Stomach (tissue), 4 donors: Measurements from ENCODE around the gene PSMA6.

ENCODE experiments used
- POLR2A ChIP-seq, 4 donors: fragments of 450-650 bp; IDR thresholded peaks; one replicate each; pipeline ENCODE4 v1.6.1; 2016; ENCODE audit warnings: antibody characterized with exemption in 4 of 4, control low read depth in 2 of 4, mild to moderate bottlenecking in 1 of 4, moderate library complexity in 1 of 4
- TF ChIP-seq, protein P1 (sequence below), 7 experiments: fragments of 450-650 bp in 4 of 7; fragments of 200-600 bp in 3 of 7; sonication (generic) in 3 of 7; IDR thresholded peaks; one replicate each; pipeline ENCODE4 v1.5.1; 2016 to 2019; ENCODE audit warnings: antibody characterized with exemption in 7 of 7, control low read depth in 2 of 7, mild to moderate bottlenecking in 1 of 7

DNA sequence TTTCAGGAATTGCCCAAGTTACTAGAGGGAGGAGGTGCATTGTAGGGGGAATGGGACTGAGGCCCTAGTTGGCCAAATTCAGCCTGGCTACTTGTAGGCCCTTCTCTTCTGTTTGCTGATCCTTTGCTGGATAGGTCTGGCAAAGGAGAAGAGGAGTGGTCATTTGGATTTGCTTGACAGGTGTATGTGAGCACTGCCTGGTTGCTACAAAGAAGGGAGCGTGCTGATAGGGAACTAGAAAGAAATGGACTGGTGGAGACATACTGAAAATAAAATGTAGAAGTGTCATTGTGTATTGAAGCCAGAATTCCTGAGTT, 3.6 kb downstream of the PSMA6 start:
- TF ChIP-seq POLR2A (IDR thresholded peaks at IDR 0.05), result no peak
- TF ChIP-seq, protein P1, sequence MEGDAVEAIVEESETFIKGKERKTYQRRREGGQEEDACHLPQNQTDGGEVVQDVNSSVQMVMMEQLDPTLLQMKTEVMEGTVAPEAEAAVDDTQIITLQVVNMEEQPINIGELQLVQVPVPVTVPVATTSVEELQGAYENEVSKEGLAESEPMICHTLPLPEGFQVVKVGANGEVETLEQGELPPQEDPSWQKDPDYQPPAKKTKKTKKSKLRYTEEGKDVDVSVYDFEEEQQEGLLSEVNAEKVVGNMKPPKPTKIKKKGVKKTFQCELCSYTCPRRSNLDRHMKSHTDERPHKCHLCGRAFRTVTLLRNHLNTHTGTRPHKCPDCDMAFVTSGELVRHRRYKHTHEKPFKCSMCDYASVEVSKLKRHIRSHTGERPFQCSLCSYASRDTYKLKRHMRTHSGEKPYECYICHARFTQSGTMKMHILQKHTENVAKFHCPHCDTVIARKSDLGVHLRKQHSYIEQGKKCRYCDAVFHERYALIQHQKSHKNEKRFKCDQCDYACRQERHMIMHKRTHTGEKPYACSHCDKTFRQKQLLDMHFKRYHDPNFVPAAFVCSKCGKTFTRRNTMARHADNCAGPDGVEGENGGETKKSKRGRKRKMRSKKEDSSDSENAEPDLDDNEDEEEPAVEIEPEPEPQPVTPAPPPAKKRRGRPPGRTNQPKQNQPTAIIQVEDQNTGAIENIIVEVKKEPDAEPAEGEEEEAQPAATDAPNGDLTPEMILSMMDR (IDR thresholded peaks at IDR 0.05), result no peak
